ENCODE data around the gene CPSF7. TPM values are rescaled to one million over a fixed set of nuclear protein-coding genes. Genes with fewer than 3 reads are reported as not detected.
"Not testable (repeated sequence)": the region's sequence is repeated elsewhere in the genome, so short reads cannot be mapped to it uniquely, and the experiment has no call there.

The CPSF7 gene
- total RNA-seq, 5 donors from 2014 or later (not counting 1 experiment from before 2014, with no cell fraction given) = 104 to 144 (median 117) TPM

- peaks cover 14 to 46% of the 10 kb centered on the region in 2 experiments for H3K4me1 ChIP-seq (ENCODE audit: control insufficient read depth in 1 of 2, extremely low read depth in 1 of 2, insufficient read depth in 2 of 2, low read length in 2 of 2)
- H3K9me3 Mint-ChIP-seq; ATAC-seq (replicated peaks in 1 of 4); POLR2A ChIA-PET; DNase-seq; H3K27me3 ChIP-seq (replicated peaks in 1 of 2; ENCODE audit: control insufficient read depth in 2 of 2, extremely low read depth in 1 of 2, insufficient read depth in 2 of 2, low read length in 1 of 2); H3K9me3 ChIP-seq; H3K27me3 Mint-ChIP-seq: not testable (repeated sequence)
- peaks cover 0 to 37% of the 10 kb centered on the region in 2 donors for H3K36me3 ChIP-seq (ENCODE audit: control insufficient read depth in 2 of 2, extremely low read depth in 1 of 2, insufficient read depth in 1 of 2, low read length in 1 of 2)
- peak overlapping the region; percentile 99 to 100 for H3K27ac Mint-ChIP-seq
- H3K27ac ChIP-seq (ENCODE audit: low read length) = peak overlapping the region; percentile 99
- WGBS (ENCODE audit: insufficient coverage) = 100% methylated on average over 2 of the region's 10 CpGs
- CTCF ChIA-PET = interaction anchor here (0.6 to 1.4 kb wide), 3 partner anchors 8 to 1451 kb away, joined by 3 to 6 read pairs (median 3); no protein-coding TSS in a partner anchor
- H3K4me3 Mint-ChIP-seq = peak overlapping the region; percentile 92 to 98 (median 98)
- H3K4me1 Mint-ChIP-seq = peaks cover 65 to 75% (median 74%) of the 10 kb centered on the region in 3 donors
- peak overlapping the region; percentile 87 to 97 for H3K4me3 ChIP-seq (ENCODE audit: control insufficient read depth in 1 of 2, extremely low read depth in 1 of 2, low read length in 1 of 2)
- H3K36me3 Mint-ChIP-seq = peaks cover 28% of the 10 kb centered on the region
Measured at GRCh38 chr11:61430839-61431238, 1.1 kb upstream of the CPSF7 start.

- Histone ChIP-seq H3K4me3 (ENCODE audit: control insufficient read depth in 1 of 2, extremely low read depth in 1 of 2, low read length in 1 of 2) (peak overlapping the region; percentile 52 to 97), H3K27me3 (replicated peaks in 1 of 2; ENCODE audit: control insufficient read depth in 2 of 2, extremely low read depth in 1 of 2, insufficient read depth in 2 of 2, low read length in 1 of 2) (no peaks in the 10 kb centered on the region), H3K4me1 (ENCODE audit: control insufficient read depth in 1 of 2, extremely low read depth in 1 of 2, insufficient read depth in 2 of 2, low read length in 2 of 2) (peaks cover 14 to 40% of the 10 kb centered on the region in 2 experiments), H3K9me3 (no peaks in the 10 kb centered on the region), H3K36me3 (ENCODE audit: control insufficient read depth in 2 of 2, extremely low read depth in 1 of 2, insufficient read depth in 1 of 2, low read length in 1 of 2) (peaks cover 3 to 50% of the 10 kb centered on the region in 2 donors), H3K27ac (ENCODE audit: low read length) (peak overlapping the region; percentile 99)
- no peaks in the 10 kb centered on the region for H3K27me3 Mint-ChIP-seq
- POLR2A ChIA-PET = interaction anchor here (0.5 to 1.1 kb wide), 5 partner anchors 30 to 1335 kb away, joined by 3 to 4 read pairs (median 4); no protein-coding TSS in a partner anchor
- H3K9me3 Mint-ChIP-seq = no peaks in the 10 kb centered on the region
- CTCF ChIA-PET = interaction anchor here in 1 of 2 donors (0.9 to 1.4 kb wide), 2 partner anchors 67 to 93 kb away, joined by 3 to 6 read pairs; partner anchors contain the start of gene TMEM138
- DNase-seq = peak in 32 of 35 experiments; percentile 28 to 82 (median 63)
- WGBS (ENCODE audit: insufficient coverage) = 0% methylated on average over 36 of the region's 37 CpGs
- H3K36me3 Mint-ChIP-seq = peaks cover 32% of the 10 kb centered on the region
- peaks cover 67 to 80% (median 78%) of the 10 kb centered on the region in 3 donors for H3K4me1 Mint-ChIP-seq
- peak; percentile 58 to 66 (median 61) for ATAC-seq (replicated peaks in 1 of 4)
- peak overlapping the region; percentile 92 to 98 (median 98) for H3K4me3 Mint-ChIP-seq
- H3K27ac Mint-ChIP-seq = peak overlapping the region; percentile 99 to 100
Measured at GRCh38 chr11:61429346-61429690, 457 bp downstream of the CPSF7 start.

GRCh38 chr11:61425367-61426131, 4.2 kb downstream of the CPSF7 start:
- ChIA-PET CTCF (interaction anchor here (0.7 to 1.3 kb wide), 3 partner anchors 9 to 89 kb away, joined by 3 to 4 read pairs (median 3); no protein-coding TSS in a partner anchor), POLR2A (interaction anchor here (0.6 to 0.7 kb wide), 2 partner anchors 9 to 25 kb away, joined by 3 to 5 read pairs; no protein-coding TSS in a partner anchor)
- Mint-ChIP-seq H3K36me3 (peaks cover 52% of the 10 kb centered on the region), H3K4me3 (no peak overlapping the region), H3K27ac (peak overlapping the region in 1 of 2 donors; percentile 79), H3K4me1 (peaks cover 63 to 74% (median 72%) of the 10 kb centered on the region in 3 donors), H3K9me3 (no peaks in the 10 kb centered on the region), H3K27me3 (no peaks in the 10 kb centered on the region)
- Histone ChIP-seq H3K9me3 (no peaks in the 10 kb centered on the region), H3K27me3 (replicated peaks in 1 of 2; ENCODE audit: control insufficient read depth in 2 of 2, extremely low read depth in 1 of 2, insufficient read depth in 2 of 2, low read length in 1 of 2) (no peaks in the 10 kb centered on the region), H3K4me3 (ENCODE audit: control insufficient read depth in 1 of 2, extremely low read depth in 1 of 2, low read length in 1 of 2) (no peak overlapping the region), H3K4me1 (ENCODE audit: control insufficient read depth in 1 of 2, extremely low read depth in 1 of 2, insufficient read depth in 2 of 2, low read length in 2 of 2) (peaks cover 7 to 21% of the 10 kb centered on the region in 2 experiments), H3K27ac (ENCODE audit: low read length) (no peak overlapping the region), H3K36me3 (ENCODE audit: control insufficient read depth in 2 of 2, extremely low read depth in 1 of 2, insufficient read depth in 1 of 2, low read length in 1 of 2) (peaks cover 11 to 70% of the 10 kb centered on the region in 2 donors)
- 100% methylated on average over 1 of the region's 1 CpG for WGBS (ENCODE audit: insufficient coverage)
- DNase-seq (no peak), ATAC-seq (replicated peaks in 1 of 4) (no peak)

GRCh38 chr11:61422226-61422625, 7.5 kb downstream of the CPSF7 start:
- Histone ChIP-seq H3K27ac (ENCODE audit: low read length) (no peak overlapping the region), H3K4me1 (ENCODE audit: control insufficient read depth in 1 of 2, extremely low read depth in 1 of 2, insufficient read depth in 2 of 2, low read length in 2 of 2) (peaks cover 2 to 6% of the 10 kb centered on the region in 2 experiments), H3K36me3 (ENCODE audit: control insufficient read depth in 2 of 2, extremely low read depth in 1 of 2, insufficient read depth in 1 of 2, low read length in 1 of 2) (peaks cover 20 to 88% of the 10 kb centered on the region in 2 donors), H3K4me3 (ENCODE audit: control insufficient read depth in 1 of 2, extremely low read depth in 1 of 2, low read length in 1 of 2) (no peak overlapping the region), H3K9me3 (no peaks in the 10 kb centered on the region), H3K27me3 (replicated peaks in 1 of 2; ENCODE audit: control insufficient read depth in 2 of 2, extremely low read depth in 1 of 2, insufficient read depth in 2 of 2, low read length in 1 of 2) (no peaks in the 10 kb centered on the region)
- peak overlapping the region in 1 of 2 donors; percentile 16 for H3K27ac Mint-ChIP-seq
- POLR2A ChIA-PET = interaction anchor here in 1 of 2 donors (0.5 kb wide), 1 partner anchor 13 kb away, joined by 4 read pairs; no protein-coding TSS in a partner anchor
- DNase-seq = no peak
- ATAC-seq (replicated peaks in 1 of 4) = no peak
- no peak overlapping the region for H3K4me3 Mint-ChIP-seq
- WGBS (ENCODE audit: insufficient coverage) = 100% methylated on average over 1 of the region's 3 CpGs
- H3K27me3 Mint-ChIP-seq = no peaks in the 10 kb centered on the region
- CTCF ChIA-PET = no interaction called here
- peaks cover 67% of the 10 kb centered on the region for H3K36me3 Mint-ChIP-seq
- H3K4me1 Mint-ChIP-seq = peaks cover 51 to 75% (median 73%) of the 10 kb centered on the region in 3 donors
- H3K9me3 Mint-ChIP-seq = no peaks in the 10 kb centered on the region

GRCh38 chr11:61418136-61418535, 11.6 kb downstream of the CPSF7 start:
- no peaks in the 10 kb centered on the region for H3K9me3 Mint-ChIP-seq
- no peak overlapping the region for H3K4me3 Mint-ChIP-seq
- H3K27ac ChIP-seq (ENCODE audit: low read length) = no peak overlapping the region
- ATAC-seq (replicated peaks in 1 of 4) (no peak), DNase-seq (no peak)
- no peaks in the 10 kb centered on the region for H3K27me3 Mint-ChIP-seq
- POLR2A ChIA-PET = no interaction called here
- H3K4me1 ChIP-seq (ENCODE audit: control insufficient read depth in 1 of 2, extremely low read depth in 1 of 2, insufficient read depth in 2 of 2, low read length in 2 of 2) = peaks cover 0 to 2% of the 10 kb centered on the region in 2 experiments
- CTCF ChIA-PET = no interaction called here
- H3K9me3 ChIP-seq = no peaks in the 10 kb centered on the region
- no peak overlapping the region for H3K4me3 ChIP-seq (ENCODE audit: control insufficient read depth in 1 of 2, extremely low read depth in 1 of 2, low read length in 1 of 2)
- peaks cover 71% of the 10 kb centered on the region for H3K36me3 Mint-ChIP-seq
- H3K4me1 Mint-ChIP-seq = peaks cover 22 to 54% (median 50%) of the 10 kb centered on the region in 3 donors
- H3K36me3 ChIP-seq (ENCODE audit: control insufficient read depth in 2 of 2, extremely low read depth in 1 of 2, insufficient read depth in 1 of 2, low read length in 1 of 2) = peaks cover 26 to 92% of the 10 kb centered on the region in 2 donors
- H3K27ac Mint-ChIP-seq = peak overlapping the region in 1 of 2 donors; percentile 23
- no peaks in the 10 kb centered on the region for H3K27me3 ChIP-seq (replicated peaks in 1 of 2; ENCODE audit: control insufficient read depth in 2 of 2, extremely low read depth in 1 of 2, insufficient read depth in 2 of 2, low read length in 1 of 2)

DNA sequence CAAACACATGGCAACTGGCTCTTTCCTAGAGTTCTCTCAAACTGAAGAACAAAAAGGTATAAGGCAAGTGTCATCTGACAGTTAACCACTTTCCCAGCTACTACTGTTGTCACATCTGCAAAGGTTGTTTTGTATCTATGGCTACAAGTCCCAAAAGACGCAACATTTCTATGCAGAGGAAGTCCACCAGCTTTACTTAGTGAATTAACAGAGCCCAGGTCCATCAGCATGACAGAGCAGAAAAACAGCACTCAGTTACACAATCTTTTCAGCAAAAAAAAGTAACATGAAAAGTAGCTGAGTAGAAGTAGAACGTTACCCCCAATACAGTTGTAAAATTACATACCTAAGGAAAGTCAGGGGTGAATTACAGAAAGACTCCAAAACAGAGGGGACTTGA, 12.1 kb downstream of the CPSF7 start:
- no peak overlapping the region for H3K27ac ChIP-seq (ENCODE audit: low read length)
- CTCF ChIA-PET = no interaction called here
- Mint-ChIP-seq H3K27ac (peak overlapping the region; percentile 5 to 31), H3K9me3 (no peaks in the 10 kb centered on the region), H3K4me3 (no peak overlapping the region), H3K27me3 (no peaks in the 10 kb centered on the region), H3K4me1 (peaks cover 19 to 52% (median 49%) of the 10 kb centered on the region in 3 donors), H3K36me3 (peaks cover 73% of the 10 kb centered on the region)
- DNase-seq (peak in 1 of 35 experiments; percentile 9), ATAC-seq (replicated peaks in 1 of 4) (no peak)
- H3K27me3 ChIP-seq (replicated peaks in 1 of 2; ENCODE audit: control insufficient read depth in 2 of 2, extremely low read depth in 1 of 2, insufficient read depth in 2 of 2, low read length in 1 of 2) = no peaks in the 10 kb centered on the region
- no peaks in the 10 kb centered on the region for H3K9me3 ChIP-seq
- peaks cover 0 to 2% of the 10 kb centered on the region in 2 experiments for H3K4me1 ChIP-seq (ENCODE audit: control insufficient read depth in 1 of 2, extremely low read depth in 1 of 2, insufficient read depth in 2 of 2, low read length in 2 of 2)
- POLR2A ChIA-PET = no interaction called here
- WGBS (ENCODE audit: insufficient coverage) = no CpG with 5 or more reads among the region's 2 CpGs
- H3K4me3 ChIP-seq (ENCODE audit: control insufficient read depth in 1 of 2, extremely low read depth in 1 of 2, low read length in 1 of 2) = no peak overlapping the region
- peaks cover 26 to 96% of the 10 kb centered on the region in 2 donors for H3K36me3 ChIP-seq (ENCODE audit: control insufficient read depth in 2 of 2, extremely low read depth in 1 of 2, insufficient read depth in 1 of 2, low read length in 1 of 2)

All from T-cell (primary cell).